NAMALWA (cell line): Measurements from ENCODE around the gene ZBTB11.
"Not testable (repeated sequence)": the region's sequence is repeated elsewhere in the genome, so short reads cannot be mapped to it uniquely, and the experiment has no call there.

Experiments
- DNase-seq: peaks from one replicate; pipeline ENCODE4 v3.0.0-alpha.2; 2015; ENCODE audit warnings: low spot score

The ZBTB11 gene

GRCh38 chr3:101676765-101677435 is at the start of gene ZBTB11:
ZBTB11 (minus strand) TSS chr3:101677132; CDS start chr3:101676914, 218 bp downstream.
- peak; percentile 100 for DNase-seq

GRCh38 chr3:101725890-101726275 is 49.0 kb upstream of the ZBTB11 start:
- no peak for DNase-seq

- DNase-seq, result peak; percentile 74
Observed at GRCh38 chr3:101725194-101725889, 48.4 kb upstream of the ZBTB11 start.

DNA sequence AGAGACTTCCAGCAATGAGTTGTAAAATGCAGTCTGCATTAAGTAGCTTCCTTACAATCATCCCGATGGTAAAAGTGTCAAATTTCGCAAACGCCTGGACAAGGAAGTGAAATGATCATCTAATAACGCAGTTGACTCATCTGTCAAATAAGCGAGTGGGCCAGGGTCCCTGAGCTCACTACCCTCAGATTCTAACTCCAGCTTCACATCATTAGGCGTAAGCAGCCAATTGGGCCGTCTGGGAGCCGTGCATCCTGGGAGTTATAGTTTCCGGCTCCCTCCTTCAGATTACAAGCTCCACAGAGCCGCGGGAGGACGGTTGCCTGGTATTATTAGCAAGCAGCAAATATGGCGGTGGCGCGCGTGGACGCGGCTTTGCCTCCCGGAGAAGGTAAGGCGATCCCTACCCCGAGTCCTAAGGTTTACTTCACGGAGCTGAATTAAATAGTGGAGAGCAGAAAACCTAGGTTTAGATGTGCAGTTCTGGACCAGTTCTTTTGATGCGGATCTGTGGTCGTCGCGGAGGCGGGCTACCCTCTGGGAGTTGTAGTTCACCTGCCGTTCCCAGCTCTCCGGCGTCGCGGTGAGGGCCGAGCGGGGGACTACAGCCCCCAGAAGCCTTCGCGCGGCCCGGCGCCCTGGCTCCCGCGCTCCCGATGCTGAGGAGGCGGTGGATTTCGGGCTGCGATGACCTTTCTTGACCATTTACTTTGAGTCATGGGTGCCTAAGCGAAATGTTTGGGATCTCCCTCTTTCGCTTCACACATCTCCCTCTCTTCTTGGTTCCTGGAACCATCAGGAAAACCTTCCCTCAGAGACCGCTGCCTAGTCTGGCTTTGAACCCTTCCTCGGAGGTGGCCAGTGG is 47.6 kb upstream of the ZBTB11 start, which contains the start of gene CEP97:
TSS of gene CEP97 (plus strand) at position 286 of the 865 bp plus-strand sequence. CDS start at position 349, 63 bp downstream.
- peak; percentile 94 for DNase-seq

GRCh38 chr3:101722394-101723173 is 45.7 kb upstream of the ZBTB11 start:
- DNase-seq, result peak; percentile 90

DNA sequence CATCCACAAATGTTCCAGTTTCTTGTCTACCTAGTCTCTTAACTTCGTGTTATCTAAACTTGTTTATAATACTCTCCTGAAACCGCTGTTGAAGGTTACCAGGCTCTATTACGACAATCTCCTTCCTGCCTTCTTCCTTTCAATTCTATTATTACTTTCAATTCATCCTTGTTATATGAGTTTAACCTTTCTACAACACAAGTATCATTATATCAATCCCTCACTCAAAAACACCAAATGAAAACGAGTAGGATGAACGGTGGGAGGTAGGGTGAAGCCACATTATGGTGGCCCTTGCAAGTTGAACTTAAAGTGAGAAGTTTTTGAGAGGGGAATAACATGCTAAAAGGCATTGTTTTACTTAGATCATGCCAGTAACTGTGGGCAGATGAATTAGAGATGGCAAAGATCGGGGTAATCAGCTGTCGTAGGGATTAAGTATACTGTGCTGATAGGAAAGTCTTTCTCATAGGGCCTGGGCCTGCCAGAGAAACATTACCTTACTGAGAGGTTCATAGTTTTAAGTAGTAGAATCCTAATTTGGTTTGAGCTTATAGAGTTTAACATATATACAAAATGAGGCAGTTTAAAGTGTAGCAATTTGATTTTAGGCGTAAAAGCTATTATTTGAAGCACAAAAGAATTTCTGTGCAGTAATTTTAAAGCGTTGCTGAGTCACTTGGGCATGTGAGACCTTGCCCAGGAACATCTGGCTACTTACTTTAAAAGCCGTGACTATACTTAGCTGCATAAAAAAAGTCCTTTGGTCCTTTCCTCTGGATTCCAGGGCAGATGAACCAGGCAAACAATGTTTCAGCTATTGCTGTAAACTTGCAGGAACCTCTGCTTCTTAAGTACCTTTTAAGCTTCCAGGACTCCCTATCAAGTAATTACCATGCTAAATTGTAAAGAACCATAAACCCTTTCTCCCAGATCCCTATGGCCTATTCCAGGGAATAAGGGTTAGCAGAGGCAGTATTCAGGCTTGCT is 44.2 kb upstream of the ZBTB11 start:
- DNase-seq, result peak; percentile 34

GRCh38 chr3:101719604-101720185 is 42.8 kb upstream of the ZBTB11 start:
- no peak for DNase-seq

GRCh38 chr3:101718455-101718854 is 41.5 kb upstream of the ZBTB11 start:
- DNase-seq, result no peak

DNA sequence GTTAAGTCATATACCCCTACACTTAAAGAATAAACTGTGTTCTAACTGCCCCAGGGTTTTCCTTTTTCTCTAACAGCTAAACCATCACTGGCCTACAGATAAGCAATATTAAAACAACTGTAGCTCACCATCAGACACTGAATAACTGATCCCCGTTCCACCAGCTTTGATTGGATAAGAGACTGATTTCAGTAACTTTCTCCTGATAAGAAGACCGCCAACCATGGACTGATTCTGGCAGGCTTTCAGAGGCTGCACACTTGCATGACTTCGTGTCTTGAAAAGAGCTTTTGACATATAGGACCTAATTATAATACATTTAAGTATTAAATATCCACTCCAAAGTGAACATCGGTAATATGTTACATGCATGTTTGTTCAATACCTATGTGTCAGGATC is 32.2 kb upstream of the ZBTB11 start:
- no peak for DNase-seq

- DNase-seq, result not testable (repeated sequence)
Observed at GRCh38 chr3:101704639-101705038, 27.7 kb upstream of the ZBTB11 start.

DNA sequence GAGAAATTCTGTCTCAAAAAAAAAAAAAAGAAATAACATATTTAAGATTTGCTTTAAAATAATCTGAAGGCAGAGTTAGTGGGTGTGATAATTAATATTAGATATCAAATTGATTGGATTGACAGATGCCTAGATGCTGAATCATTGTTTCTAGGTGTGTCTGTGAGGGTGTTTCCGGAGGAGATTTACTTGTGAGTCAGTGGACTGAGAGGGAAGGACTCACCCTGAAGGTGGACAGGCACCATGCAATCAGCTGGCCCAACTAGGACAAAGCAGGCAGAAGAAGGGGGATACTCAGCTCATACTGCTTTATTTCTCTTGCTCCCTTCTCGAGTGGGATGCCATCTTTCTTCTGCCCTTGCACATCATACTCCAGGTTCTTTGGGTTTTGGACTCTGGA is 26.2 kb upstream of the ZBTB11 start:
- DNase-seq, result no peak

- DNase-seq, result no peak
Observed at GRCh38 chr3:101702726-101703125, 25.8 kb upstream of the ZBTB11 start.

DNA sequence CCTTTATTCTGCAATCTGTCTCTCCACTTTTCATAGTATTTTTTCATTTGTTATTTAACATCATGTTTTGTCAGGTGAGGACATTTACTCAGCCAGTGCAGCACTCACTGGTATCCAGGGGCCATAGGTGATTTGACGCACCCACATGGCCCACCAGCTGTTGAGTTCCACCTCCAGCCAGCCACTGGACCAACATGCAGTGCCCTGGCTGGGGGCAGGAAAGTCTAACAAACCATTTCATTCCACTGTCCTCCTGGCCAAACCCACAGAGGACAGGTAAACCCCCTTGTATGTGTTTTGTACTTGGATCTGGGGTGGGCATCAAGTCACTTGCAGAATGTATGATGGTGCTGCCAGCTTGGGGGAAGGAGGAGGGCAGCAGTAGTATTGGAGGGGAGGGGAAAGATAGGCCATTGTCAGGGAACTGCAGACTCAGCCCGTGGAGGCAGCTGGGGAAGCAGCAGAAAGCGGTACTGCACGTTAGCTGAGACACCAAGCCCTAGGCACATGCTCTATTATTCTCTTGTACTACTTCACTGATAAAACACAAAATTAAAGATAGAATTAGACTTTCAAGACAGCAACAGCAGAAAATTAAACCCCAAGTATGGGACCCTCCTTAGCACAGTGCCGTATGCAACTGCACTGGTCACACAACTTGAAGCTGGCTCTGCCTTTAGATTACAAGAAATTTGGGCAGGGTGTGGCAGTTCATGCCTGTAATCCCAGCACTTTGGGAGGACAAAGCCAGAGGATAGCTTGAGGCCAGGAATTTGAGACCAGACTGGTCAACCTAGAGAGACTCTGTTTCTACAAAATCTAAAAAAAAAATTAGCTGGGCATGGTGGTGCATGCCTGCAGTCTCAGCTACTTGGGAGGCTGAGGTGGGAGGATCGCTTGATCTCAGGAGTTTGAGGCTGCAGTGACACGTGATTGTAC is 25.0 kb upstream of the ZBTB11 start:
- DNase-seq, result no peak

DNA sequence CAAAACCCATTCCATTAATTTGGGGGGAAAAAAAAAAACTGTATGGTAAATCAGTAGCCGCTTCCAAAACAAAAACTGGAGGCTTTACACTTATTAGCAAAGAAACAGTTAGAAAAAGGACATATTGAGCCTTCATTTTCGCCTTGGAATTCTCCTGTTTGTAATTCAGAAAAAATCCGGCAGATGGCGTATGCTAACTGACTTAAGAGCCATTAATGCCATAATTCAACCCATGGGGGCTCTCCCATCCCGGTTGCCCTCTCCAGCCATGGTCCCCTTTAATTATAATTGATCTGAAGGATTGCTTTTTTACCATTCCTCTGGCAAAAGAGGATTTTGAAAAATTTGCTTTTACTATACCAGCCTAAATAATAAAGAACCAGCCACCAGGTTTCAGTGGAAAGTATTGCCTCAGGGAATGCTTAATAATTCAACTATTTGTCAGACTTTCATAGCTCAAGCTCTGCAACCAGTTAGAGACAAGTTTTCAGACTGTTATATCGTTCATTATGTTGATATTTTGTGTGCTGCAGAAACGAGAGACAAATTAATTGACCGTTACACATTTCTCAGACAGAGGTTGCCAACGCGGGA is 18.9 kb upstream of the ZBTB11 start:
- DNase-seq, result peak; percentile 86

GRCh38 chr3:101694836-101695235 is 17.9 kb upstream of the ZBTB11 start:
- DNase-seq, result not testable (repeated sequence)

DNA sequence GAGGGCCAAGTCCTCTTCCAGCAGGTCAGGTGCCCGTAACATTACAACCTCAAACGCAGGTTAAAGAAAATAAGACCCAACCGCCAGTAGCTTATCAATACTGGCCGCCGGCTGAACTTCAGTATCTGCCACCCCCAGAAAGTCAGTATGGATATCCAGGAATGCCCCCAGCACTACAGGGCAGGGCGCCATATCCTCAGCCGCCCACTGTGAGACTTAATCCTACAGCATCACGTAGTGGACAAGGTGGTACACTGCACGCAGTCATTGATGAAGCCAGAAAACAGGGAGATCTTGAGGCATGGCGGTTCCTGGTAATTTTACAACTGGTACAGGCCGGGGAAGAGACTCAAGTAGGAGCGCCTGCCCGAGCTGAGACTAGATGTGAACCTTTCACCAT is 16.6 kb upstream of the ZBTB11 start:
- DNase-seq, result peak; percentile 76

DNA sequence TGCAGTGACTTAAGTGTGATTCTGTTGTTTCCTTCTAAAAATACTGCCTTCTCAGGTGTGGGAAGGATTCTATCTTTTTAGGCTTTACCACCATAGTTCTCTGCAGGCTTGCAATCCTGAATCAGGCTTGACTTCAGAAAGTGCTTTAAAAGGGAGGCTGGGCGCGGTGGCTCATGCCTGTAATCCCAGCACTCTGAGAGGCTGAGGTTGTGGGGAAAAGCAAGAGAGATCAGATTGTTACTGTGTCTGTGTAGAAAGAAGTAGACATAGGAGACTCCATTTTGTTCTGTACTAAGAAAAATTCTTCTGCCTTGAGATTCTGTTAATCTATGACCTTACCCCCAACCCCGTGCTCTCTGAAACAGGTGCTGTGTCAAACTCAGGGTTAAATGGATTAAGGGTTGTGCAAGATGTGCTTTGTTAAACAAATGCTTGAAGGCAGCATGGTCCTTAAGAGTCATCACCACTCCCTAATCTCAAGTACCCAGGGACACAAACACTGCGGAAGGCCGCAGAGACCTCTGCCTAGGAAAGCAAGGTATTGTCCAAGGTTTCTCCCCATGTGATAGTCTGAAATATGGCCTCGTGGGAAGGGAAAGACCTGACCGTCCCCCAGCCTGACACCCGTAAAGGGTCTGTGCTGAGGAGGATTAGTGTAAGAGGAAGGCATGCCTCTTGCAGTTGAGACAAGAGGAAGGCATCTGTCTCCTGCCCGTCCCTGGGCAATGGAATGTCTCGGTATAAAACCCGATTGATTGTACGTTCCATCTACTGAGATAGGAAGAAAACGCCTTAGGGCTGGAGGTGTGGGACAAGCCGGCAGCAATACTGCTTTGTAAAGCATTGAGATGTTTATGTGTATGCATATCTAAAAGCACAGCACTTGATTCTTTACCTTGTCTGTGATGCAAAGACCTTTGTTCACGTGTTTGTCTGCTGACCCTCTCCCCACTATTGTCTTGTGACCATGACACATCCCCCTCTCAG is 15.0 kb upstream of the ZBTB11 start:
- not testable (repeated sequence) for DNase-seq
